SK-N-SH (cell line): ENCODE data around the gene CYSLTR2. TPM values are rescaled to one million over a fixed set of nuclear protein-coding genes. Genes with fewer than 3 reads are reported as not detected.

Experiments used
- CTCF ChIA-PET: fragments of 300-600, 350-600 bp; formaldehyde crosslinking; extraction: SDS; loops from one replicate; lab custom pipeline; 2021; lab: Yijun Ruan, JAX
- POLR2A ChIA-PET: fragments of 350-600 bp; sonication (Branson Sonifier 250); formaldehyde crosslinking; extraction: SDS; loops from one replicate; lab custom pipeline; 2020; ENCODE audit warnings: antibody characterized with exemption, inconsistent platforms; lab: Yijun Ruan, JAX
- DNase-seq: peaks from one replicate; pipeline ENCODE4 v3.0.0; 2012
- H2AFZ ChIP-seq: fragments of 200-600 bp; sonication (generic); 2 replicates; pipeline ENCODE4 v1.8.1; 2016; ENCODE audit warnings: antibody characterized with exemption, mild to moderate bottlenecking, low read depth
- H3F3A ChIP-seq: fragments of 200-600 bp; sonication (generic); replicated peaks from 2 replicates; pipeline ENCODE3; 2016; ENCODE audit warnings: antibody characterized with exemption, mild to moderate bottlenecking; ENCODE audit not compliant: insufficient read depth
- H3K27ac ChIP-seq, 2 experiments: fragments of 200-500 bp in 1 of 2; fragments of 200-600 bp in 1 of 2; sonication (Bioruptor generic) in 1 of 2; sonication (generic), shearing (Covaris generic) in 1 of 2; 2 replicates each; pipeline versions ENCODE4 v1.5.1 to v1.6.1; 2014 to 2016; ENCODE audit warnings: low read depth in 2 of 2, inconsistent platforms in 1 of 2, low read length in 1 of 2, mild to moderate bottlenecking in 1 of 2, mixed read lengths in 1 of 2
- H3K27me3 ChIP-seq: fragments of 200-600 bp; sonication (generic), shearing (Covaris generic); 2 replicates; pipeline ENCODE4 v1.6.1; 2016; ENCODE audit warnings: mixed run types; ENCODE audit not compliant: insufficient read depth
- H3K36me3 ChIP-seq, 2 experiments: fragments of 200-500 bp in 1 of 2; fragments of 200-600 bp in 1 of 2; sonication (Bioruptor generic) in 1 of 2; sonication (generic) in 1 of 2; replicated peaks in 1 of 2; 2 replicates each; pipeline versions ENCODE3 to v1.5.1; 2014 to 2016; ENCODE audit warnings: low read length in 1 of 2, mild to moderate bottlenecking in 1 of 2; ENCODE audit not compliant: insufficient read depth in 2 of 2, control insufficient read depth in 1 of 2
- H3K4me1 ChIP-seq, 2 experiments: fragments of 200-500 bp in 1 of 2; fragments of 200-600 bp in 1 of 2; sonication (Bioruptor generic) in 1 of 2; sonication (generic), shearing (Covaris generic) in 1 of 2; 2 replicates each; pipeline versions ENCODE4 v1.5.1 to v1.6.1; 2014 to 2016; ENCODE audit warnings: low read depth in 1 of 2, low read length in 1 of 2, mixed run types in 1 of 2; ENCODE audit not compliant: insufficient read depth in 2 of 2, control insufficient read depth in 1 of 2
- H3K4me2 ChIP-seq: fragments of 200-600 bp; sonication (generic), shearing (Covaris generic); 2 replicates; pipeline ENCODE4 v1.6.1; 2017; ENCODE audit warnings: mixed run types
- H3K4me3 ChIP-seq, 2 experiments: fragments of 200-500 bp in 1 of 2; fragments of 200-600 bp in 1 of 2; sonication (Bioruptor generic) in 1 of 2; sonication (generic), shearing (Covaris generic) in 1 of 2; 2 replicates each; pipeline versions ENCODE4 v1.5.1 to v1.8.1; 2014 to 2016; ENCODE audit warnings: low read depth in 2 of 2, inconsistent platforms in 1 of 2, low read length in 1 of 2, mild to moderate bottlenecking in 1 of 2, mixed read lengths in 1 of 2, moderate library complexity in 1 of 2
- H3K79me2 ChIP-seq: fragments of 200-600 bp; sonication (generic); 2 replicates; pipeline ENCODE4 v1.8.1; 2017; ENCODE audit warnings: mild to moderate bottlenecking; ENCODE audit not compliant: insufficient read depth
- H3K9ac ChIP-seq: fragments of 200-600 bp; sonication (generic); 2 replicates; pipeline ENCODE4 v1.6.1; 2017; ENCODE audit warnings: mixed run types
- H3K9me2 ChIP-seq: fragments of 200-600 bp; sonication (generic); 2 replicates; pipeline ENCODE4 v1.6.1; 2017; ENCODE audit warnings: mixed run types
- H3K9me3 ChIP-seq: fragments of 200-600 bp; sonication (generic); 2 replicates; pipeline ENCODE4 v1.6.1; 2017; ENCODE audit warnings: mixed run types, mild to moderate bottlenecking, moderate library complexity
- H4K20me1 ChIP-seq: fragments of 200-600 bp; sonication (generic); 2 replicates; pipeline ENCODE4 v1.6.1; 2017; ENCODE audit warnings: mild to moderate bottlenecking, mixed run types; ENCODE audit not compliant: insufficient read depth
- EZH2phosphoT487 ChIP-seq: fragments of 200-600 bp; sonication (generic); IDR thresholded peaks from 2 replicates; pipeline ENCODE4 v1.6.1; 2017; ENCODE audit warnings: low read depth, mixed run types, mild to moderate bottlenecking, antibody characterized with exemption, moderate library complexity, borderline replicate concordance
- GABPA ChIP-seq: IDR thresholded peaks from 2 replicates; pipeline ENCODE4 v1.4.0; 2012; ENCODE audit warnings: low read depth, mild to moderate bottlenecking
- NFIC ChIP-seq: IDR thresholded peaks from 2 replicates; pipeline ENCODE4 v1.4.0; 2012; ENCODE audit warnings: borderline replicate concordance
- POLR2AphosphoS5 ChIP-seq: IDR thresholded peaks from 2 replicates; pipeline ENCODE4 v1.6.1; 2012; ENCODE audit warnings: low read depth, low read length
- RCOR1 ChIP-seq: fragments of 150-350 bp; IDR thresholded peaks from 2 replicates; pipeline ENCODE4 v1.6.1; 2017; ENCODE audit warnings: antibody characterized with exemption, low read length
- WGBS: methylation state at CpG from one replicate; pipeline ENCODE4 v1.1.6; 2017; ENCODE audit warnings: low lambda C conversion rate; 5-methylcytosine and 5-hydroxymethylcytosine counted together
- polyA plus RNA-seq, 3 experiments: library from polyadenylated mRNA; depleted of rRNA; stranded (reverse); fragments of >200 nt; gene quantifications; 2 replicates each; pipeline ENCODE4 v1.2.3, GENCODE V29; 2012
- TF ChIP-seq, protein P1 (sequence below): IDR thresholded peaks from 2 replicates; pipeline ENCODE4 v1.6.1; 2012; ENCODE audit warnings: mild to moderate bottlenecking, low read depth, low read length, moderate library complexity
- TF ChIP-seq, protein P2 (sequence below): IDR thresholded peaks from 2 replicates; pipeline ENCODE4 v1.4.0; 2012; ENCODE audit warnings: low read depth, borderline replicate concordance
- TF ChIP-seq, protein P3 (sequence below): IDR thresholded peaks from 2 replicates; pipeline ENCODE4; 2012
- TF ChIP-seq, protein P4 (sequence below): fragments of 200-600 bp; sonication (generic); IDR thresholded peaks from 2 replicates; pipeline ENCODE4 v1.6.1; 2017; ENCODE audit warnings: antibody characterized with exemption, mild to moderate bottlenecking, moderate library complexity

The CYSLTR2 gene
- polyA plus RNA-seq, 1 of the 3 experiments (the other 2 are of a cell fraction), result 0.12 TPM

DNA sequence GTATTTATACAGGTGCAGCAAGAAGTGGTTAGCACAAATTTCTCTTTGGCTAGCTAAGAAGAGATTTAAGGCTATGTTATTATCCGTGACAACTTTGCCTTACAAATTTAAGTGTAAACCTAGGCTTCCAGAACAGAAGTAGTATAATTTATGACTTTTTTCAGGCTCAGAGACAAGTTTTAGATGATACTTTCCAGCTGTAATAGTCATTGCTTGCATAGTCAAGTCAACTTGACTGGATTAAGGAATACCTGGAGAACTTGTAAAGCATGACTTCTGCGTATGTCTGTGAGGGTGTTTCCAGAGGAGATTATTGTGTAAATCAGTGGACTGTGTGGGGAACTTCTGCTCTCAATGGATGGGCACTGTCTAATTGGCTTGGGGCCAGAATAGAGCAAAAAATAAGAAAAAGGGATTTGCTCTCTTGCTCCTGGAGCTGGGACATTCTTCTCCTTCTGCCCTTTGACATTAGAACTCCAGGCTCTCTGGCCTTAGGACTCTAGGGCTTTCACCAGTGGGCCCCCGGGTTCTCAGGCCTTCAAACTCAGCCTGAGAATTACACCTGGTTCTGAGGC lies 33.0 kb downstream of the CYSLTR2 start:
- H3K36me3 ChIP-seq, result no peaks in the 10 kb centered on the region
- TF ChIP-seq, protein P1, sequence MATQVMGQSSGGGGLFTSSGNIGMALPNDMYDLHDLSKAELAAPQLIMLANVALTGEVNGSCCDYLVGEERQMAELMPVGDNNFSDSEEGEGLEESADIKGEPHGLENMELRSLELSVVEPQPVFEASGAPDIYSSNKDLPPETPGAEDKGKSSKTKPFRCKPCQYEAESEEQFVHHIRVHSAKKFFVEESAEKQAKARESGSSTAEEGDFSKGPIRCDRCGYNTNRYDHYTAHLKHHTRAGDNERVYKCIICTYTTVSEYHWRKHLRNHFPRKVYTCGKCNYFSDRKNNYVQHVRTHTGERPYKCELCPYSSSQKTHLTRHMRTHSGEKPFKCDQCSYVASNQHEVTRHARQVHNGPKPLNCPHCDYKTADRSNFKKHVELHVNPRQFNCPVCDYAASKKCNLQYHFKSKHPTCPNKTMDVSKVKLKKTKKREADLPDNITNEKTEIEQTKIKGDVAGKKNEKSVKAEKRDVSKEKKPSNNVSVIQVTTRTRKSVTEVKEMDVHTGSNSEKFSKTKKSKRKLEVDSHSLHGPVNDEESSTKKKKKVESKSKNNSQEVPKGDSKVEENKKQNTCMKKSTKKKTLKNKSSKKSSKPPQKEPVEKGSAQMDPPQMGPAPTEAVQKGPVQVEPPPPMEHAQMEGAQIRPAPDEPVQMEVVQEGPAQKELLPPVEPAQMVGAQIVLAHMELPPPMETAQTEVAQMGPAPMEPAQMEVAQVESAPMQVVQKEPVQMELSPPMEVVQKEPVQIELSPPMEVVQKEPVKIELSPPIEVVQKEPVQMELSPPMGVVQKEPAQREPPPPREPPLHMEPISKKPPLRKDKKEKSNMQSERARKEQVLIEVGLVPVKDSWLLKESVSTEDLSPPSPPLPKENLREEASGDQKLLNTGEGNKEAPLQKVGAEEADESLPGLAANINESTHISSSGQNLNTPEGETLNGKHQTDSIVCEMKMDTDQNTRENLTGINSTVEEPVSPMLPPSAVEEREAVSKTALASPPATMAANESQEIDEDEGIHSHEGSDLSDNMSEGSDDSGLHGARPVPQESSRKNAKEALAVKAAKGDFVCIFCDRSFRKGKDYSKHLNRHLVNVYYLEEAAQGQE, result no peak
- TF ChIP-seq, protein P2, sequence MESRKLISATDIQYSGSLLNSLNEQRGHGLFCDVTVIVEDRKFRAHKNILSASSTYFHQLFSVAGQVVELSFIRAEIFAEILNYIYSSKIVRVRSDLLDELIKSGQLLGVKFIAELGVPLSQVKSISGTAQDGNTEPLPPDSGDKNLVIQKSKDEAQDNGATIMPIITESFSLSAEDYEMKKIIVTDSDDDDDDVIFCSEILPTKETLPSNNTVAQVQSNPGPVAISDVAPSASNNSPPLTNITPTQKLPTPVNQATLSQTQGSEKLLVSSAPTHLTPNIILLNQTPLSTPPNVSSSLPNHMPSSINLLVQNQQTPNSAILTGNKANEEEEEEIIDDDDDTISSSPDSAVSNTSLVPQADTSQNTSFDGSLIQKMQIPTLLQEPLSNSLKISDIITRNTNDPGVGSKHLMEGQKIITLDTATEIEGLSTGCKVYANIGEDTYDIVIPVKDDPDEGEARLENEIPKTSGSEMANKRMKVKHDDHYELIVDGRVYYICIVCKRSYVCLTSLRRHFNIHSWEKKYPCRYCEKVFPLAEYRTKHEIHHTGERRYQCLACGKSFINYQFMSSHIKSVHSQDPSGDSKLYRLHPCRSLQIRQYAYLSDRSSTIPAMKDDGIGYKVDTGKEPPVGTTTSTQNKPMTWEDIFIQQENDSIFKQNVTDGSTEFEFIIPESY, result no peak
- TF ChIP-seq NFIC (no peak), RCOR1 (no peak), EZH2phosphoT487 (no peak), POLR2AphosphoS5 (no peak), GABPA (no peak)
- TF ChIP-seq, protein P3, sequence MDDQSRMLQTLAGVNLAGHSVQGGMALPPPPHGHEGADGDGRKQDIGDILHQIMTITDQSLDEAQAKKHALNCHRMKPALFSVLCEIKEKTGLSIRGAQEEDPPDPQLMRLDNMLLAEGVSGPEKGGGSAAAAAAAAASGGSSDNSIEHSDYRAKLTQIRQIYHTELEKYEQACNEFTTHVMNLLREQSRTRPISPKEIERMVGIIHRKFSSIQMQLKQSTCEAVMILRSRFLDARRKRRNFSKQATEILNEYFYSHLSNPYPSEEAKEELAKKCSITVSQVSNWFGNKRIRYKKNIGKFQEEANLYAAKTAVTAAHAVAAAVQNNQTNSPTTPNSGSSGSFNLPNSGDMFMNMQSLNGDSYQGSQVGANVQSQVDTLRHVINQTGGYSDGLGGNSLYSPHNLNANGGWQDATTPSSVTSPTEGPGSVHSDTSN, result no peak
- TF ChIP-seq, protein P4, sequence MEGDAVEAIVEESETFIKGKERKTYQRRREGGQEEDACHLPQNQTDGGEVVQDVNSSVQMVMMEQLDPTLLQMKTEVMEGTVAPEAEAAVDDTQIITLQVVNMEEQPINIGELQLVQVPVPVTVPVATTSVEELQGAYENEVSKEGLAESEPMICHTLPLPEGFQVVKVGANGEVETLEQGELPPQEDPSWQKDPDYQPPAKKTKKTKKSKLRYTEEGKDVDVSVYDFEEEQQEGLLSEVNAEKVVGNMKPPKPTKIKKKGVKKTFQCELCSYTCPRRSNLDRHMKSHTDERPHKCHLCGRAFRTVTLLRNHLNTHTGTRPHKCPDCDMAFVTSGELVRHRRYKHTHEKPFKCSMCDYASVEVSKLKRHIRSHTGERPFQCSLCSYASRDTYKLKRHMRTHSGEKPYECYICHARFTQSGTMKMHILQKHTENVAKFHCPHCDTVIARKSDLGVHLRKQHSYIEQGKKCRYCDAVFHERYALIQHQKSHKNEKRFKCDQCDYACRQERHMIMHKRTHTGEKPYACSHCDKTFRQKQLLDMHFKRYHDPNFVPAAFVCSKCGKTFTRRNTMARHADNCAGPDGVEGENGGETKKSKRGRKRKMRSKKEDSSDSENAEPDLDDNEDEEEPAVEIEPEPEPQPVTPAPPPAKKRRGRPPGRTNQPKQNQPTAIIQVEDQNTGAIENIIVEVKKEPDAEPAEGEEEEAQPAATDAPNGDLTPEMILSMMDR, result no peak
- ChIA-PET CTCF (interaction anchor here (1.0 kb wide), 1 partner anchor 92 kb away, joined by 3 read pairs; no protein-coding TSS in a partner anchor), POLR2A (no interaction called here)
- no peak overlapping the region for H3K27ac ChIP-seq
- no peaks in the 10 kb centered on the region for H3K9me3 ChIP-seq
- H3K27me3 ChIP-seq, result no peaks in the 10 kb centered on the region
- H3K4me3 ChIP-seq, result no peak overlapping the region
- no peak overlapping the region for H2AFZ ChIP-seq
- H3K9me2 ChIP-seq, result no peaks in the 10 kb centered on the region
- no peaks in the 10 kb centered on the region for H4K20me1 ChIP-seq
- H3K79me2 ChIP-seq, result no peaks in the 10 kb centered on the region
- no peak overlapping the region for H3K9ac ChIP-seq
- DNase-seq, result no peak
- H3K4me1 ChIP-seq, result no peaks in the 10 kb centered on the region
- WGBS, result 48% methylated on average over 3 of the region's 3 CpGs
- no peaks in the 10 kb centered on the region for H3F3A ChIP-seq
- H3K4me2 ChIP-seq, result no peak overlapping the region
